ENCODE data around the gene SPTAN1.

DNA sequence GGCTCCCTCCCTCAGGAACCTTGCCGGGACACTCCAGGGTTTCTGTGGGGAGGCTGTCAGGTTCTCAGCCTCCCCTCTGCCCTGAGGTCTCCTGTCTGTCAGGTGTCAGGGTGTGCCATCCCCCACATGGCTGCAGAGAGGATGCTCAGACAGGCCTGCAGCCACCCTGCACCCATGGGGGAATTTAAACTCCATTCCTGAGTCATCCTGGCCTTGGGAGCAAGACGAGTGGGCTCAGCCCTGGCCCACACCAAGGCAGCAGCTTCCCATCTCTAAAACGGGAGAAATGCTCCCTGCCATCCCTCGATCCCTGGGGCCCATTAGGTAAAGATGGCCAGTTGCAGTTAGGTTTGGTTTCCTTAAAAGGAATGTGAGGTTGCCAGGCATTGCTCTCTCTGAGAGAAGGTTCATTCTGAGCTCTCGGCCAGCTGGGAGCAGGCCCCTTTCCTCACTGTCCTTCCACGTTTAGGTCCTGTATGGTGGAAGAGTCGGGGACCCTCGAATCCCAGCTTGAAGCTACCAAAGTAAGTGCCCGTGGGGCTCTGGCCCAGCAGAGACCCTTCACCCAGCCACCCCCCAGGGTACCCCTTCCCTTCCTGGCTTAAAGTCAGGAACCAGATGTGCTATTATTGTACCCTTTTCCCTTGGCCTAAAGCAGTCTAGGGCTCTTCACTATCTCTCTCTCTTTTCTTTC, 77.6 kb downstream of the SPTAN1 start:
- TF ChIP-seq, protein P1, sequence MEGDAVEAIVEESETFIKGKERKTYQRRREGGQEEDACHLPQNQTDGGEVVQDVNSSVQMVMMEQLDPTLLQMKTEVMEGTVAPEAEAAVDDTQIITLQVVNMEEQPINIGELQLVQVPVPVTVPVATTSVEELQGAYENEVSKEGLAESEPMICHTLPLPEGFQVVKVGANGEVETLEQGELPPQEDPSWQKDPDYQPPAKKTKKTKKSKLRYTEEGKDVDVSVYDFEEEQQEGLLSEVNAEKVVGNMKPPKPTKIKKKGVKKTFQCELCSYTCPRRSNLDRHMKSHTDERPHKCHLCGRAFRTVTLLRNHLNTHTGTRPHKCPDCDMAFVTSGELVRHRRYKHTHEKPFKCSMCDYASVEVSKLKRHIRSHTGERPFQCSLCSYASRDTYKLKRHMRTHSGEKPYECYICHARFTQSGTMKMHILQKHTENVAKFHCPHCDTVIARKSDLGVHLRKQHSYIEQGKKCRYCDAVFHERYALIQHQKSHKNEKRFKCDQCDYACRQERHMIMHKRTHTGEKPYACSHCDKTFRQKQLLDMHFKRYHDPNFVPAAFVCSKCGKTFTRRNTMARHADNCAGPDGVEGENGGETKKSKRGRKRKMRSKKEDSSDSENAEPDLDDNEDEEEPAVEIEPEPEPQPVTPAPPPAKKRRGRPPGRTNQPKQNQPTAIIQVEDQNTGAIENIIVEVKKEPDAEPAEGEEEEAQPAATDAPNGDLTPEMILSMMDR (IDR thresholded peaks at IDR 0.05), result no peak
- no peak for TF ChIP-seq POLR2A (IDR thresholded peaks at IDR 0.05)

Measured in right lobe of liver (tissue), 4 donors.